K562 (cell line): ENCODE results near the gene CCNL2. TPM values are rescaled to one million over a fixed set of nuclear protein-coding genes. Genes with fewer than 3 reads are reported as not detected.

Experiments used
- ARNT ChIP-seq, 2 experiments: fragments of 450-650 bp; IDR thresholded peaks; 2 replicates each; pipeline ENCODE4 v1.6.1; 2016; ENCODE audit warnings: mild to moderate bottlenecking in 1 of 2
- ATF1 ChIP-seq, 2 experiments: fragments of 450-650 bp in 1 of 2; IDR thresholded peaks; 2 replicates each; pipeline ENCODE4 v1.6.1; 2016; ENCODE audit warnings: missing compliant biosample characterization in 1 of 2, missing genetic modification characterization in 1 of 2
- CBX1 ChIP-seq: sonication (generic); IDR thresholded peaks from 2 replicates; pipeline ENCODE4 v1.6.1; 2016; ENCODE audit warnings: antibody characterized with exemption, low read depth, mild to moderate bottlenecking
- CREM ChIP-seq: IDR thresholded peaks from 2 replicates; pipeline ENCODE4 v1.6.1; 2014; ENCODE audit warnings: antibody characterized with exemption, low read depth
- CXXC5 ChIP-seq: fragments of 250-450 bp; sonication (Bioruptor Pico); IDR thresholded peaks from 2 replicates; pipeline ENCODE4 v1.8.0; 2022; ENCODE audit warnings: inconsistent platforms, mild to moderate bottlenecking, moderate library complexity
- KDM2B ChIP-seq: fragments of 250-450 bp; sonication (Bioruptor Pico); IDR thresholded peaks from 2 replicates; pipeline ENCODE4 v1.8.0; 2021; ENCODE audit warnings: mild to moderate bottlenecking, moderate library complexity
- KLF13 ChIP-seq: fragments of 450-650 bp; IDR thresholded peaks from 2 replicates; pipeline ENCODE4 v1.6.1; 2016; ENCODE audit warnings: missing genetic modification characterization, low read depth, mild to moderate bottlenecking, missing compliant biosample characterization, moderate library complexity, borderline replicate concordance
- RBBP5 ChIP-seq: fragments of 200-600 bp; sonication (generic); IDR thresholded peaks from 2 replicates; pipeline ENCODE4 v1.6.1; 2012; ENCODE audit warnings: borderline replicate concordance, mild to moderate bottlenecking, low read length, control low read depth, inconsistent platforms; ENCODE audit not compliant: insufficient read depth, poor library complexity, severe bottlenecking
- RREB1 ChIP-seq: fragments of 250-450 bp; sonication (Bioruptor Pico); IDR thresholded peaks from 2 replicates; pipeline ENCODE4 v1.4.0; 2020
- SAP30 ChIP-seq: fragments of 200-600 bp; sonication (generic); IDR thresholded peaks from 2 replicates; pipeline ENCODE4 v1.6.1; 2012; ENCODE audit warnings: borderline replicate concordance, low read depth, mild to moderate bottlenecking, moderate library complexity, low read length, control low read depth, inconsistent platforms; ENCODE audit not compliant: insufficient read depth, poor library complexity, severe bottlenecking
- TBP ChIP-seq: optimal IDR thresholded peaks from 2 replicates; pipeline ENCODE3; 2011; ENCODE audit warnings: low read depth, low read length, improper control_type of control experiment
- ZNF12 ChIP-seq: sonication (generic); formaldehyde crosslinking; IDR thresholded peaks from 2 replicates; pipeline ENCODE4 v1.4.0; 2020; ENCODE audit warnings: mild to moderate bottlenecking, missing genetic modification reagents
- ZNF232 ChIP-seq: sonication (generic); formaldehyde crosslinking; IDR thresholded peaks from 2 replicates; pipeline ENCODE4 v1.8.0; 2022; ENCODE audit warnings: mild to moderate bottlenecking, missing genetic modification reagents
- ZNF592 ChIP-seq: fragments of 450-650 bp; IDR thresholded peaks from 2 replicates; pipeline ENCODE4 v1.6.1; 2017; ENCODE audit warnings: antibody characterized with exemption, mild to moderate bottlenecking
- ZNF77 ChIP-seq: fragments of 250-450 bp; sonication (Bioruptor Pico); IDR thresholded peaks from 2 replicates; pipeline ENCODE4 v1.5.0; 2020
- polyA plus RNA-seq, 8 experiments: library from polyadenylated mRNA; depleted of rRNA in 4 of 8; stranded (reverse) in 5 of 8; unstranded in 3 of 8; fragments of >200 nt; fragmentation: Nextera tagmentation in 2 of 8; fragmentation: Illumina TruSeq in 1 of 8; extraction: Ambion mirVana in 2 of 8; extraction: Trizol in 1 of 8; gene quantifications; 2 replicates each; pipeline versions ENCODE4 v1.2.1 to v1.2.3, GENCODE V29; 2011 to 2014; ENCODE audit warnings: inconsistent platforms in 1 of 8, missing spikeins in 1 of 8
- total RNA-seq, 7 experiments: library from RNA; depleted of rRNA in 6 of 7; stranded (reverse); fragments of >200 nt in 6 of 7; fragmentation: Illumina TruSeq in 2 of 7; extraction: Trizol in 2 of 7; gene quantifications; 2 replicates each; pipeline versions ENCODE4 v1.2.1 to v1.2.3, GENCODE V29; 2011 to 2021; ENCODE audit warnings: low replicate concordance in 1 of 7

The CCNL2 gene
- total and polyA plus RNA-seq, 9 of the 15 experiments (the other 6 are each of a cell fraction or from before 2014, with no cell fraction given), result 2.8 to 287 (median 94.5) TPM

DNA sequence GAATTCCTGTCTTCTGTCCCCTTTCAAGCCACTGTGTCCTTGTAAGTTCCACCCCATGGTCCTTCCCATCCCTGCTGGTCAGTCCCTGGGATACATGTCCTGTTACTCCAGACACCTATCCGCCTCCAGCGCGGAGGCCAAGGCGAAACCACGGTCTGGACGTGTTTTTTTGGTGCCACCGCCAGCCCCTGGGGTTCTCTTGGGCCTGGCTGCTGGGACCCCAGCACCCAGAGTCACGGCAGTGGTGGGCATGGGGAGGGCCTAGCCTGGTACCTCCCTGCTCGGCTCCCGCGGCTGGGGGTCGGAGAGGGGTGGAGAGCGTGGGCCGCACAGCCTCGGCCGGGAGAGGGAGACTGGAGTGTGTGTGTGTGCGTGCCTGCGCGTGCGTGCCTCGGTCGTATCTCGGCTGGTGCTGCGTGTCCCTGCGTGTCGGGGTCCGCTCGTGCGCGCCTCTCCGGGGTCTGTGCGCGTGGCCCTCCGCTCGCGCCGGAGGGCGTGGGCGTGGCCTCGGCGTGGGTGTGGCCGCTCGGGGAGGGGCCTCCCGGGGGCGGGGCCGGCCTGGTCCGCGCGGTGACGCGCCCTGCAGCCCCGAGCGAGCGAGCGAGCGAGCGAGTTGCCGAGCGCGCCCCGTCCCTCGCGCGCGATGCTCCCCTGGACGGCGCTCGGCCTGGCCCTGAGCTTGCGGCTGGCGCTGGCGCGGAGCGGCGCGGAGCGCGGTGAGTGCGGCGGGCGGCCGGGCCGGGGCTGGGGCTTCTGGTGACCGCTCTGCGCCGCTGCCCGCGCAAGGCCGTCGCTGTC lies 36.2 kb upstream of the CCNL2 start, which contains the start of gene VWA1 (continued):
- TF ChIP-seq RREB1, result 0 out of 2 replicates have a peak, but pooled peaks have one; percentile 20
- no peak for TF ChIP-seq ZNF77 (CRISPR knock-in tag)
- peak; percentile 85 for TF ChIP-seq CXXC5
- TF ChIP-seq ZNF12 (CRISPR knock-in tag), result no peak
- TF ChIP-seq ARNT (IDR thresholded peaks at IDR 0.05), result no peak
- TF ChIP-seq ZNF592, result peak; percentile 68; the same call in 1 of the 2 replicates
- no peak for TF ChIP-seq ZNF232 (CRISPR knock-in tag)
- peak; percentile 45 for TF ChIP-seq SAP30
- no peak for TF ChIP-seq ATF1 (CRISPR knock-in tag; IDR thresholded peaks at IDR 0.05)
- peak; percentile 51 for TF ChIP-seq ATF1 (tag; IDR thresholded peaks at IDR 0.05)
- peak; percentile 36 for TF ChIP-seq RBBP5
- 0 out of 2 replicates have a peak, but pooled peaks have one; percentile 37 for TF ChIP-seq CBX1
- peak; percentile 90 for TF ChIP-seq KLF13
- 0 out of 2 replicates have a peak, but pooled peaks have one; percentile 32 for TF ChIP-seq KDM2B (CRISPR knock-in tag)
- peak; percentile 27 for TF ChIP-seq TBP
- TF ChIP-seq CREM, result peak; percentile 59
